IMR-90 (cell line): ENCODE measurements around the gene FAM117B. TPM values are rescaled to one million over a fixed set of nuclear protein-coding genes. Genes with fewer than 3 reads are reported as not detected.

Experiments used
- ATAC-seq: fragments of 200-7000 bp; cut with Tn5 transposase; 2 replicates; pipeline ENCODE4 v1.9.1; 2020; ENCODE audit warnings: low read depth, mild to moderate bottlenecking, moderate library complexity
- BruUV-seq: library from RNA; stranded (reverse); fragments of 400-500 nt; replicated peaks from 2 replicates; lab custom pipeline; 2021; lab: Mats Ljungman, UMichigan
- CTCF ChIA-PET: fragments of 300-600 bp; formaldehyde crosslinking; extraction: SDS; loops from one replicate; lab custom pipeline; 2021; ENCODE audit warnings: antibody characterized with exemption; lab: Yijun Ruan, JAX
- POLR2A ChIA-PET: fragments of 300-600 bp; sonication (Branson Sonifier 250); formaldehyde crosslinking; loops from one replicate; lab custom pipeline; 2022; ENCODE audit warnings: antibody characterized with exemption; ENCODE audit not compliant: unreplicated experiment; lab: Charles Lee
- DNase-seq: peaks from one replicate; pipeline ENCODE4 v3.0.0; 2013
- H2AFZ ChIP-seq: replicated peaks from 2 replicates; pipeline ENCODE3; 2013; ENCODE audit warnings: low read length, mild to moderate bottlenecking; ENCODE audit not compliant: poor library complexity
- H2AK5ac ChIP-seq: 2 replicates; pipeline ENCODE4 v1.6.1; 2013; ENCODE audit warnings: low read depth, low read length, inconsistent platforms
- H2AK9ac ChIP-seq: replicated peaks from 2 replicates; pipeline ENCODE3; 2013; ENCODE audit warnings: mild to moderate bottlenecking, low read depth, low read length, moderate library complexity; ENCODE audit not compliant: poor library complexity
- H2BK120ac ChIP-seq: 2 replicates; pipeline ENCODE4 v1.6.1; 2013; ENCODE audit warnings: low read depth, low read length, inconsistent platforms
- H2BK15ac ChIP-seq: 3 replicates; pipeline ENCODE4 v1.6.1; 2013; ENCODE audit warnings: low read depth, low read length, inconsistent platforms
- H2BK20ac ChIP-seq: 2 replicates; pipeline ENCODE4 v1.6.1; 2013; ENCODE audit warnings: low read depth, mild to moderate bottlenecking, inconsistent platforms, low read length, moderate library complexity
- H2BK5ac ChIP-seq: 2 replicates; pipeline ENCODE4 v1.6.1; 2013; ENCODE audit warnings: mild to moderate bottlenecking, low read depth, low read length, inconsistent platforms; ENCODE audit not compliant: poor library complexity, severe bottlenecking
- H3K14ac ChIP-seq: replicated peaks from 2 replicates; pipeline ENCODE4 v1.6.1; 2013; ENCODE audit warnings: low read depth, low read length, inconsistent platforms
- H3K18ac ChIP-seq: 2 replicates; pipeline ENCODE4 v1.6.1; 2013; ENCODE audit warnings: low read depth, low read length, control low read depth
- H3K23ac ChIP-seq: 2 replicates; pipeline ENCODE4 v1.6.1; 2013; ENCODE audit warnings: low read depth, low read length, inconsistent platforms
- H3K27ac ChIP-seq: 2 replicates; pipeline ENCODE4 v1.5.1; 2013; ENCODE audit warnings: mild to moderate bottlenecking, control low read depth, low read length; ENCODE audit not compliant: insufficient read depth
- H3K27me3 ChIP-seq: 2 replicates; pipeline ENCODE4 v1.6.1; 2013; ENCODE audit warnings: low read length; ENCODE audit not compliant: control insufficient read depth, insufficient read depth
- H3K36me3 ChIP-seq: 2 replicates; pipeline ENCODE4 v1.6.1; 2013; ENCODE audit warnings: low read length, mixed read lengths; ENCODE audit not compliant: control insufficient read depth, insufficient read depth
- H3K4ac ChIP-seq: 2 replicates; pipeline ENCODE4 v1.6.1; 2013; ENCODE audit warnings: low read depth, low read length, inconsistent platforms
- H3K4me1 ChIP-seq: 2 replicates; pipeline ENCODE4 v1.6.1; 2013; ENCODE audit warnings: low read length, mixed read lengths; ENCODE audit not compliant: control insufficient read depth, insufficient read depth
- H3K4me2 ChIP-seq: 2 replicates; pipeline ENCODE4 v1.6.1; 2013; ENCODE audit warnings: low read depth, mild to moderate bottlenecking, control low read depth, low read length, moderate library complexity
- H3K4me3 ChIP-seq: 2 replicates; pipeline ENCODE4 v1.5.1; 2013; ENCODE audit warnings: low read depth, mild to moderate bottlenecking, control low read depth, low read length, moderate library complexity; ENCODE audit not compliant: insufficient read depth
- H3K56ac ChIP-seq: 2 replicates; pipeline ENCODE4 v1.6.1; 2013; ENCODE audit warnings: low read length, inconsistent platforms; ENCODE audit not compliant: insufficient read depth; ENCODE audit errors: extremely low read depth
- H3K79me1 ChIP-seq, 2 experiments: 2 replicates each; pipeline ENCODE4 v1.6.1; 2013; ENCODE audit warnings: low read length in 2 of 2, inconsistent platforms in 1 of 2, low read depth in 1 of 2
- H3K9ac ChIP-seq: 2 replicates; pipeline ENCODE4 v1.6.1; 2013; ENCODE audit warnings: low read depth, low read length, control low read depth
- H3K9me1 ChIP-seq: 2 replicates; pipeline ENCODE4 v1.6.1; 2013; ENCODE audit warnings: low read length, inconsistent platforms; ENCODE audit not compliant: insufficient read depth
- H3K9me3 ChIP-seq: 2 replicates; pipeline ENCODE4 v1.6.1; 2013; ENCODE audit warnings: low read length; ENCODE audit not compliant: control insufficient read depth, insufficient read depth
- H4K20me1 ChIP-seq: 2 replicates; pipeline ENCODE4 v1.6.1; 2013; ENCODE audit warnings: low read length, inconsistent platforms; ENCODE audit not compliant: insufficient read depth
- H4K5ac ChIP-seq: 2 replicates; pipeline ENCODE4 v1.6.1; 2013; ENCODE audit warnings: mild to moderate bottlenecking, low read depth, low read length, control low read depth
- H4K8ac ChIP-seq, 2 experiments: 2 replicates each; pipeline ENCODE4 v1.6.1; 2013; ENCODE audit warnings: low read depth in 2 of 2, low read length in 2 of 2, control low read depth in 1 of 2, inconsistent platforms in 1 of 2
- H4K91ac ChIP-seq: 2 replicates; pipeline ENCODE4 v1.6.1; 2013; ENCODE audit warnings: low read depth, low read length, inconsistent platforms; ENCODE audit not compliant: insufficient read depth
- BHLHE40 ChIP-seq: fragments of 150-350 bp; IDR thresholded peaks from 2 replicates; pipeline ENCODE4 v1.6.1; 2016; ENCODE audit warnings: mild to moderate bottlenecking, low read depth, low read length
- CHD1 ChIP-seq: IDR thresholded peaks from 2 replicates; pipeline ENCODE4 v1.6.1; 2012; ENCODE audit warnings: low read depth, low read length, improper control_type of control experiment
- FOS ChIP-seq: fragments of 150-350 bp; IDR thresholded peaks from 2 replicates; pipeline ENCODE4 v1.6.1; 2016; ENCODE audit warnings: low read depth, low read length
- MAFK ChIP-seq: IDR thresholded peaks from 2 replicates; pipeline ENCODE4 v1.6.1; 2012; ENCODE audit warnings: low read depth, low read length, improper control_type of control experiment
- NFE2L2 ChIP-seq: fragments of 150-350 bp; IDR thresholded peaks from 2 replicates; pipeline ENCODE4 v1.6.1; 2016; ENCODE audit warnings: low read depth, mild to moderate bottlenecking, low read length
- RCOR1 ChIP-seq: IDR thresholded peaks from 2 replicates; pipeline ENCODE4 v1.6.1; 2012; ENCODE audit warnings: mild to moderate bottlenecking, low read length, improper control_type of control experiment; ENCODE audit not compliant: insufficient replicate concordance
- SMC3 ChIP-seq: fragments of 150-350 bp; IDR thresholded peaks from 2 replicates; pipeline ENCODE4 v1.6.1; 2016; ENCODE audit warnings: low read depth, mild to moderate bottlenecking, antibody characterized with exemption, low read length, moderate library complexity
- USF2 ChIP-seq: fragments of 150-350 bp; IDR thresholded peaks from 2 replicates; pipeline ENCODE4 v1.6.1; 2017; ENCODE audit warnings: mild to moderate bottlenecking, antibody characterized with exemption, low read length, low read depth
- WGBS, 2 experiments: methylation state at CpG; one replicate each; pipeline versions ENCODE4 v1.1.5 to v1.1.7; 2013; ENCODE audit warnings: missing lambda C conversion rate in 2 of 2; ENCODE audit not compliant: insufficient read length in 1 of 2; ENCODE audit errors: extremely low coverage in 2 of 2; 5-methylcytosine and 5-hydroxymethylcytosine counted together
- dilution Hi-C: fragments of 300-500 bp; cut with HindIII; formaldehyde crosslinking; loops from one replicate; pipeline ENCODE4 v1.14.3; 2018; ENCODE audit warnings: low sequenced_read_pairs; ENCODE audit not compliant: unreplicated experiment
- in situ Hi-C: fragments of 300-500 bp; cut with MboI; formaldehyde crosslinking; loops from 3 replicates; pipeline ENCODE4 v1.14.3; 2019; ENCODE audit warnings: low sequenced_read_pairs, inconsistent platforms, mixed read lengths
- intact Hi-C: fragments of 100-400 bp; cut with micrococcal nuclease; formaldehyde crosslinking; loops from 2 replicates; pipeline ENCODE4 v1.10.0; 2022
- polyA plus RNA-seq, 3 experiments: library from polyadenylated mRNA; depleted of rRNA; stranded (reverse); fragments of >200 nt; gene quantifications; 2 replicates each; pipeline ENCODE4 v1.2.3, GENCODE V29; 2012; ENCODE audit warnings: low replicate concordance in 1 of 3
- total RNA-seq: library from RNA; depleted of rRNA; stranded (reverse); fragments of >200 nt; gene quantifications from 2 replicates; pipeline ENCODE4 v1.2.3, GENCODE V29; 2012

FAM117B gene
- total and polyA plus RNA-seq, 2 of the 4 experiments (the other 2 are of a cell fraction) = 0.54 to 0.79 TPM

GRCh38 chr2:202693503-202693902 is 58.7 kb downstream of the FAM117B start:
- no peak for TF ChIP-seq FOS
- TF ChIP-seq CHD1 = no peak
- TF ChIP-seq SMC3 = no peak
- TF ChIP-seq RCOR1 = no peak
- no peak for TF ChIP-seq BHLHE40
- no peak for TF ChIP-seq NFE2L2
- TF ChIP-seq MAFK = no peak
- no peak for TF ChIP-seq USF2
- H3K9me1 ChIP-seq = peaks cover 3% of the 10 kb centered on the region; the same call in 1 of the 2 replicates
- DNase-seq (no peak), ATAC-seq (no peak)
- H3K4ac ChIP-seq = no peak overlapping the region; the same call in 1 of the 2 replicates
- H3K4me1 ChIP-seq = peaks cover 5% of the 10 kb centered on the region
- H3K23ac ChIP-seq = no peak overlapping the region
- peak overlapping the region; percentile 63; the same call in 1 of the 2 replicates for H2BK20ac ChIP-seq
- H2AFZ ChIP-seq = no peak overlapping the region
- in situ Hi-C loops = no loop called here
- BruUV-seq = no TSS peak
- H2BK5ac ChIP-seq = peak overlapping the region; percentile 85
- no peak overlapping the region for H3K4me2 ChIP-seq
- peak overlapping the region; percentile 82; the same call in 1 of the 2 replicates for H2BK120ac ChIP-seq
- H3K18ac ChIP-seq = peak overlapping the region; percentile 96
- no peak overlapping the region for H3K9ac ChIP-seq
- H3K9me3 ChIP-seq = no peaks in the 10 kb centered on the region
- H3K14ac ChIP-seq = peak overlapping the region; percentile 33; the same call in 1 of the 2 replicates
- H4K5ac ChIP-seq = peak overlapping the region; percentile 84
- H3K4me3 ChIP-seq = no peak overlapping the region
- CTCF ChIA-PET = interaction anchor here (0.6 kb wide), 1 partner anchor 103 kb away, joined by 3 read pairs; no protein-coding TSS in a partner anchor
- H4K8ac ChIP-seq = peak overlapping the region in 1 of 2 experiments; percentile 84; a peak in 2 of 4 replicates
- H2AK5ac ChIP-seq = no peak overlapping the region
- H3K79me1 ChIP-seq = 0 out of 4 replicates have a peak, but pooled peaks cover 0 to 3% of the 10 kb centered on the region in 2 experiments
- no peak overlapping the region for H2AK9ac ChIP-seq
- WGBS, 2 experiments = no CpG with 5 or more reads among the region's 4 CpGs
- 0 out of 2 replicates have a peak overlapping the region, but pooled peaks have one; percentile 55 for H4K91ac ChIP-seq
- no peak overlapping the region for H3K56ac ChIP-seq
- no peaks in the 10 kb centered on the region for H3K27me3 ChIP-seq
- dilution Hi-C loops = no loop called here
- POLR2A ChIA-PET = no interaction called here
- H2BK15ac ChIP-seq = no peak overlapping the region
- H4K20me1 ChIP-seq = no peaks in the 10 kb centered on the region
- intact Hi-C loops = no loop called here
- peak overlapping the region; percentile 44; the same call in 1 of the 2 replicates for H3K27ac ChIP-seq
- H3K36me3 ChIP-seq = no peaks in the 10 kb centered on the region; the same call in 1 of the 2 replicates
